ENCODE results near the gene DERL3.

DERL3 gene

GRCh38 chr22:23847310-23847920, 8.6 kb upstream of the DERL3 start:
- no peak for DNase-seq

GRCh38 chr22:23846081-23846469, 7.3 kb upstream of the DERL3 start:
- no peak for DNase-seq

- DNase-seq = no peak
Observed at GRCh38 chr22:23845265-23846080, 6.7 kb upstream of the DERL3 start.

DNA sequence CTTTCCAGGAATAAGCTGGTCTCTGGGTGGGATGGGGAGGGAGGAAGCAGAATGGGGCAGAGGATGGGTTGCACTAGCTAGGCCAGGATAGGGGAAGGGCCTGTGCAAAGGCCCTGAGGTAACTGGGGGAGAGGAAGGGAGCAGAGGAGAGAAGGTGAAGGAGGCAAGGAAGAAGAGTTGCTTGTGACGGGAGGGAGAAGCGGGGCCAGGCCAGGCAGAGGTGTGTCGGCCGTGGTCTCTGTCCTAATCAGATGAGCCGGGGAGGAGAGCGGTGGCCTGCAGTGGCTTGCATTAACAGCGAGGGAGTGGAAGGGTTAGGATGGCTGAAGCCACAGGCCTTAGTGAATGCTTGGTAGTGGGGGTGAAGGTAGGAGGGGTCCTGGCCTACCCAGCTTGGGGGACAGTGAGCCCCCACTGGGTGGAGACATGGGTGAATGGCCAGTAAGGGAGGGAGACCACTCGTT, 6.0 kb upstream of the DERL3 start:
- no peak for DNase-seq

- DNase-seq = no peak
Observed at GRCh38 chr22:23842599-23842998, 3.8 kb upstream of the DERL3 start.

DNA sequence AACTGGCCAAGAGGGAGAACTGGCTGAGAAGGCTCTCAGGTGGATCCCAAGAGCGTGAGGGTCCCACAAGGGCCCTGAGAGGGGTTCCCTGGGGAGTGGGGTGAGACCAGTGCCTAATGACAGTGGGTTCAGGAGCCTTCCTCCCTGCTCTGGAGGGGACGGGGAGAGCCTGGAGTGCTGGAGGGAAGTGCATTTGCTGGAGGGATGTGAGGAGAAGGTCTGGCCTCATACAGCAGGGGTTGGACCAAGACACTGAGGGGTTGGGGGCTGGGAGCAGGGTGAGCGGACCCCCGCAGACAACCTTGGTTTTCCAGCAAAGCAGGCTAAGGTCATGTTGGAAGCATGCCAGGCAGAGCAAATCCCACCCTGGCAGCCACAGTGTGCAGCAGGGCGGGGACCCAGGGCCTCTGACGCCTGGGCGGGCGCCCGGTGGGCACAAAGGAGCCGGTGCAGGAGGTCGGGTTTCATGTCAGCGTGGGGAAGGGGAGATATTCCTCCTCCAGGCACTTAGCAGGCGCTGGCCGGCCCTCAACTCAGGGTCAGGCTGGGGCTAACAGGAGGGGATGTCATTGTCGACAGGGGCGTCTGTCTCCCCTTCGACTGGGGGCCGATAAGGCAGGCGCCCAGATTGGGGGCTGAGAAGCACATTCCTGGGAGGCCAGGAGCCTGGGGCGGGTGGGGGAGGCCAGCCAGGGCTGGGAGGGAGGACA, 3.1 kb upstream of the DERL3 start:
- no peak for DNase-seq

DNA sequence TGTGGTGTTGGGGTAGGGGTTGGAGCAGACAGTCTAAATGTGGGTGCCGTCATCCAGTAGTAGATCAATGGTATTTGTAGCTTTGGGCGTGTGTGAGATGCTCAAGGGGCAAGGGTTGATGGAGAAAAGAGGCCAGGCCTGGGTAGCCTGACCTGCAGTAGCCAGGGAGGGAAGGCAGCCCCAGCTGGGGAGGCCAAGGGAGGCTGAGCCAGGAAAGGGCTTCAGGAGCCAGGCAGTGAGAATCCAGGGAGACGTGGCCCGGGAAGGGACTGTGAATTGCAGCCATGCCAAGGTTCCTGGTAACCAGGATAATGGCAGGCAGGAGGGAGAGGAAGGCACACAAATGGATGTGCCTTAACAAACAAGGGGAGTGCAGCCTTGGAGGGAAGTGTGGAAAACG, 2.5 kb upstream of the DERL3 start:
- no peak for DNase-seq

DNA sequence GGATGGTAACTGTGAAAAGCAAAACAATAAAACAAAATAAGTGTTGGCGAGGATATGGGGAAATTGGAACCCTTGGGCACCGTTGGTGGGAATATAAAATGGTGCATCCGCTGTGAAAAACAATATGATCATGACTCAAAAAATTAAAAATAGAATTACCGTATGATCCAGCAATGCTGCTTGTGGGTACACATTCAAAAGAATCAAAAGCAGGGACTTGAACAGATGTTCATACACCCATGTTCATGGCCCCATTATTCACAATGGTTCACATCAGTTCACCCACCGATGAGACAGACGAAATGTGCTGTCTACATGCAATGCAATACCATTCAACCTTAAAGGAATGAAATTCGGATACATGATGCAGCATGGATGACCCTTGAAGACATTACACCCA, 1.2 kb upstream of the DERL3 start:
- no peak for DNase-seq

DNA sequence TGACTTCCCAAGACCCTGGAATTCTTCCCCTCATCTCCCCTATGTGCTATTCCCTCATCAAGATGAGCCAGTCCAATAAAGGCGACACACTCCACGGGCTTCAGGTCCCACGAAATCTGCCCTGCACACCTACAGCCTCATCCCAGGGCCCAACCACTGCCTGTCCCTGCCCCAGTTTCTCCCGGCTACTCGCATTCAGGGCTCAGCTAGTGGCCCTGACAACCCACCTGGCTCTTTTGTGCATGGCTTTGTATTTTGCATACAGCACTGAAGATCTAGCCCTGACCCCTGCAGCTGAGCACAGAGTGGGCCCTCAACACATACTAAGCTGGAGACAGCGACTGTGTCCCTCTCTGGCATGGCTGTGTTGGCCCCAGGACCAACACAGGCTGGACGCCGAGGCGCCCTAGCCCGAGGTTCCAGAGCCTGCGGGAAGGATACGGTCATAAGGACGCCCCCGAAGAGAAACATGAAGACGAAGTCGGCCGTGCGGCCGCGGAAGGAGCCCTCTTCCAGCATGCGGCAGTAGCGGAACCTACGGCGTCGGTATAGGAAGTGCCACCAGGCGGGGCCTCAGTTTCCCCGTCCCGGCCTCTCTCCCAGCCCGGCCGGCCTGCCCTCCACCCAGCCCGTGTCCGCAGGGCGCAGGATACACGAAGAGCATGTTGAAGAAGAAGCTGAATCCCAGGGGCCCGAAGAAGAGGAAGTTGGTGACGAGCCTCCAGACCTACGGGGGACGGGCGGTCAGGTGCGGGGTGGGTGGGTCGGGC, 710 bp downstream of the DERL3 start:
- DNase-seq = no peak

DNA sequence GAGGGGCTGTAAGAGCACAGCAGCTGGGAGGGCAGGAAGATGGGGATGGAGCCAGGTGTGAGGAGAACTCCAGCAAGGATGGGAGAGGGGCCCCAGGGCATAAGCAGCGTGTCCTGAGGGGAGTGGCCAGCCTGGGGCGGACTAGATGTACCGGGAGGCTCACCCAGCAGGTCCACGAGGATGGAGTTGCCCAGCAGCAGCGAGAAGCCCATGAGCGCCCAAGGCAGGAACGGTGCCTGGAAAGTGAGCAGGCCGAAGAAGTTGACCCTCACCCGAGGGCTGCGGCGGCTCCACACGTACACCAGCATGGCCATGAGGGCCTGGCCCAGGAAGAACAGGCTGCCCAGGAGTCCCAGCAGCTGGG, 1.3 kb downstream of the DERL3 start:
- no peak for DNase-seq

GRCh38 chr22:23836692-23837495, 1.9 kb downstream of the DERL3 start:
- no peak for DNase-seq

- DNase-seq = no peak
Observed at GRCh38 chr22:23836281-23836680, 2.5 kb downstream of the DERL3 start.

GRCh38 chr22:23835484-23836144, 3.2 kb downstream of the DERL3 start:
- no peak for DNase-seq

DNA sequence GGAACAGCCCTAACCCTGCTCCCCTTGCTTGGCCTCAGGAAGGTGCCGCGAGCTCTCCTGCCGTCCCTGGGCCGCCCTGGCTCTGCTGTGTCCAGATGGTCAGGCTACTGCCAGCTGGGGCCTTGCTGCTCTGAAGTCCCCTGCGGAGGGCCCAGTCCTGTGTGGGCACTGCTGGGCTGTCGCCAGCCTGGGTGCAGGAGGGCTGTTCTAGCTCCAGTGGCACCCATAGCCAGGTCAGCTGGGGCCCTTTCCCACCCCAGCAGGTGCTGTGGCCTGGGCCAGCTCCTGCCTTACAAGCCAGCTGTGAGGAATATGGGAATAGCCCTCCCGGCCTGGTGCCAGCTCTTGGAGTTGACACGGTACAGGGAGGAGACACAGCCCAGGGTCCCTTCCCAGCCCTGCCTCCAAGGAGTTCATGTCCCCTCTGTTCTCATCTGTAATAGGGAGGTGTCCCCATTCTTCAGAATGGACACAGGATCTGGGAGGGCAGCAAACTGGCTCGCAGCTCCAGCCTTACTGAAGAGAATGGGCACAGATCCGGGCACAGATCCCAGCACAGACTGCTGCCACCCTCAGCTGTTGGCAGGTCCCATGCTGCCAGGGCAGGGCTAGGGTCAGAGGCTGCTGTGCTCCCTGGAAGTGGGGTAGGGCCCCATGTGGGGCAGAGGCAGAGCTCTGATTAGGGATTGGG, 3.9 kb downstream of the DERL3 start:
- DNase-seq = no peak

DNA sequence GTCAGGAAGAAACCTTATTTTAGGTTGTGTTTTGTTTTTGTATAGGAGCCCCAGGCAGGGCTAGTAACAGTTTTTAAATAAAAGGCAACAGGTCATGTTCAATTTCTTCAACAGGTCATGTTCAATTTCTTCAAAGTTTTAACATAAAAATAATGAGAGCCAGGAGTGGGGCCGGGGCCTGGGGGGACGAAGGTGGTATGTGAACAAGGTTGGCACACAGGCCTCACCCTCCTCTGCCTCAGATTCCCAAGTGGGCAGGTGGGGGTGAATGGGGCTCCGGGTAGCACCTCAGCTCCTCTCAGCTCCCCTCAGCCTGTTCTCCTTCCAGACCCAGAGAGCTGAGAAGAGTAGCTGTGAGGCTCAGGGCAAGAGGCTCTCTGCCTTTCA, 4.4 kb downstream of the DERL3 start:
- DNase-seq = no peak

- DNase-seq = no peak
Observed at GRCh38 chr22:23833911-23834317, 4.9 kb downstream of the DERL3 start.

DNA sequence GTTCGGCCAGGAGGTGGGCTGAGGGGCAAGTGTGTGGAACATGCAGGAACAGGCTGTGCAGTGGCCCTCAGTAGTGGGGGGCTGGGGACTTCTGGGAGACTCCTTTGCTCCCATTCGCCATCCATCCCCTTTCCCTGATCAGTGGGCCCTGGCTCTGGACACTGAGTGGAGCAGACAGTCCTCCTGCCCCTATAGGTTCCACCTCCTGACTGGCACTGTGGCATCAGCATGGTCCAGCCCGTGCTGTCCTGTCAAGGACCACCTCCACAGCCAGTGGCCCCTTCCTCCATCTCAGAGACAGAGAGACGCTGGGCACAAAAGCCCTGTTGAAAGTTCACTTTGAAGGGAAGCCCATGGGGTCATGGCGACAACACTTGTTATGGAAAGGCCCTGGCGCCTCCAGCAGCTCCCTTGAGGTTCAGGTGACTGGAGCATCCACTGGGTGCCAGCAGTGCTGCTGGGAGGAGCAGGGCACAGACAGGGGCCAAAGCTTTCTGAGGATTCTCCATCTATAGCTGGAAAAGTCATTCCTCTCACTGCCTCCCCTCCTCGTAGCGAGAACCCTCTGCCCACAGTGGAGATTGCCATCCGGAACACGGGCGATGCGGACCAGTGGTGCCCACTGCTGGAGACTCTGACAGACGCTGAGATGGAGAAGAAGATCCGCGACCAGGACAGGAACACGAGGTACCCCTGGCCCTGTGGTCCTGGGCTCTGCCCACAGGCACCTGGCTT, 5.6 kb downstream of the DERL3 start:
- no peak for DNase-seq

- no peak for DNase-seq
Observed at GRCh38 chr22:23832226-23833016, 6.4 kb downstream of the DERL3 start.

DNA sequence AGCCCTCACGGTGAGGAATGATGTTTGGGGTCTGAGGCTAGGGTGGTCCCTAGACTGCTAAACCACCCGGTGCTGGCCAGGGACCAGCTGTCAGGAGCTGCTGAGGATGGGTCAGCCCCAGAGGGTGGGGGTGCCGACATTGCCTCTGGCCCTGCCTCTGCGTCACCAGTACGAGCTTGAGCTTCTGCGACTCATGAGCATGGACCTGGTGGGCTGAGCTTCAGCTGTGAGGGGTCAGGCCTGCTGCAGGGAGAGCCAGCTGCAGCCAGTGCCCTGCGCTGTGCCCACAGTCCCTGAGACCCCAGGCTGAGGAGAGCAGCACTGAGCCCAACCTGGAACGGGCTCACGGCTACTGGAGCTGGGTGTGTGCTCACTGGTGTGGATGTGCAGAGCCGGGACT, 7.0 kb downstream of the DERL3 start:
- no peak for DNase-seq

GRCh38 chr22:23831261-23831660, 7.5 kb downstream of the DERL3 start:
- DNase-seq = no peak
